GM21723 (cell line): Measurements from ENCODE around the gene ANKRD34C.
"Not testable (repeated sequence)": the region's sequence is repeated elsewhere in the genome, so short reads cannot be mapped to it uniquely, and the experiment has no call there.

Experiments used
- ATAC-seq: cut with Tn5 transposase; IDR thresholded peaks from one replicate; pipeline ENCODE4 v1.9.1; 2021; ENCODE audit warnings: mild to moderate bottlenecking, moderate library complexity; ENCODE audit not compliant: unreplicated experiment

ANKRD34C gene

DNA sequence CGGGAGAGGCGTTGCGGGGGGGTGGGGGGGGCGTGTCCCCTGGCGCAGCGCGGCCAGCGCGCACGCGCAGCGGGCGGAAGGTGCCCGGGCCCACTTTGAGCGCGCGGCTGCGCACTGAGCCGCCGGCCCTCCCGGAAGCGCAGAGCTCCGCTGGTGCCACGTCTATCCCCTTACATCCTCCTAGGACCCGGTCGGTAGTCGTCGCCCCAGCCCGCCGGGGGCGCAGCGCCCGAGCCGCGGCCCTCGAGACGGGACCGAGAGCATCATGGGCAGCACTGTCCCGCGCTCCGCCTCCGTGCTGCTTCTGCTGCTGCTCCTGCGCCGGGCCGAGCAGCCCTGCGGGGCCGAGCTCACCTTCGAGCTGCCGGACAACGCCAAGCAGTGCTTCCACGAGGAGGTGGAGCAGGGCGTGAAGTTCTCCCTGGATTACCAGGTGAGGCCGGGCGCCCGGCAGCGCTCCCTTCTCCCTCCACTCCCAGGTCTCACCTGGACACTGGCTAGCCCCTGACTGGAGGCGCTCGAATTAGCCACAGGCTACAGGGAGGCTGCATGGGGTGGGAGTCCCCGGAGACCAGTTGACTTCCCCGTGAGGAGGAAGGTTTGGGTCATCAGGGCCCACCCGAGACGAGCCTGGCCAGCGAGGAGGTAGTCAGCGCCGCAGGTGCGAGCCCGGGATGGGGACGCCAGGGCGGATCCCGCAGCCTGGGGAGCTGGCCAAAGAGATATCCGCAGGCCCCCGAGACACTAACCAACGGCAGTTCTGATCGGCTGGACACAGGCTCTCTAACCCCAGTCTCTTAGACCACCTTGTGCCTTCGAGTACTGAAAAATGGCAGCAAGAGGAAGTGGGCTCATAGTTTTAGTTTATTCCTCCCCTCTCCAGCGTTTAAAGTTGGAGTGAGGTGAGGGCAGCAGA is 28.7 kb downstream of the ANKRD34C start, which contains the start of gene TMED3:
Gene TMED3, plus strand, starts transcription at position 128 of the 916 bp plus-strand sequence. Its CDS starts 138 bp downstream, at position 266.
- peak; percentile 91 for ATAC-seq

DNA sequence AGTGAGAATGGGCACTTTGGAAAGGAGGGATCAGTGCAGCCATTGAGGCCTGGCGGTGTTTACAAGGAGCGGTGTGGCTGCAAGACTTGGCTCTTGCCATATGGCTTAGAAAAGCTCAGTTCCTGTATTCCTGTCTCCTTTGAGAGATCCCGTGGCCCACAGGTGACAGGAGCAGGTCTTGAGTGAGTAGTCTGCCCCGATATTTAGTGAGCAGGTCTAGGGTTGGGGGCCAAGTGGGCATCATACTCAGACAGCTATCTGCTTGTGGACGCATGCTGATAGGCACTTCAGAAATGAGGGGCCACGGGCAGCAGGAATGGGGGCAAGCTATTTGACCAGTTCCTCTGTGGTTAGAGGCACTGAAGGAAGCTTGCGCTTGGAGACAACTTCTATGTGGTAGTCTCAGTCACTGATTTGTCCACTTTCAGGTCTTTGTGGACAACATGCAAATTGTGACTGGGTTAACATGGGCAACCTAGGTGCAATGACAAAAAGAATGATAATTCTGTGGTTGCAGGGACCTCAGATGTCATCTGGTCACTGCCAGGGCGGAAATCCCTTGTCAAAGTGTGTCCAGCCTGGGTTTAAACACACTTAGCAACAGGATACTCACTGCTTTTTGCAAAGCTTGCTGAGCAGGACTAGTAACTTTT is 29.5 kb downstream of the ANKRD34C start:
- no peak for ATAC-seq

DNA sequence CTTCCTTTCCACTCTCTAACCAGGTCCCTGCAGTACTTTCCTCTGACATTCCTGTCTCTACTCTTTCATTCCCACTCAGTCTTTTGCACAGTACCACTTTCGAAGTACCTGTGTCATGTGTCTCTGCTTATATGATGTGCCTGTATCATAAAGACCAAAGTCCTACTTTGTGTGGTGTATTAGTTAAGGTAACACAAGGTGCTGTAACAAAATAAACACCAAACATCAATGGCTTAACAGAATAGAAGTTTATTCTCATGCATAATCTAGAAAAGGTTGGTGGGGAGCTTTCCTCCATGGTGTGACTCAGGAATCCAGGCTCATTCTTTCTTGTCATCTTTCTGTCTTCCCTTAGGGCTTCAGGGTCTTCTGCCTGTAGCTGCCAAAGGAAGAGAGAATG is 31.7 kb downstream of the ANKRD34C start:
- no peak for ATAC-seq

DNA sequence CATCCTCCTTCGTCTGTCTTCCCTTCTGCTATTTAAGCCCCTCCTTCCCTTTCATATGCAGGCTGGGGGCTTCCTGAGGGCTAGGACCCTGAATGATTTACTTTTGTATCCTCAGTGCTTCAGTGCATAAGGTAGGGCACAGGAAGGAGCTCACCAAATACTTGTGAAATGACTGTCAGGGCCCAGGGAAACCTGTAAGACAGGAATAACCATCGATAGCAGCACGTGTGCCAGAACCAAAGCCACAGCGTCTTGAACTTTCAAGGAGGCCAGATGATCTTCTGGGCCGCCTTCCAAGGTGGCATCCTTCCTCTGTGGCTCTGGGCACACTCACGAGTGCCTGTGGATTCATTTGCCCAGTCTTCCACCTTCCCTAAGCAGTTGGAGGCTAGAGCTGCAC is 32.3 kb downstream of the ANKRD34C start:
- no peak for ATAC-seq

DNA sequence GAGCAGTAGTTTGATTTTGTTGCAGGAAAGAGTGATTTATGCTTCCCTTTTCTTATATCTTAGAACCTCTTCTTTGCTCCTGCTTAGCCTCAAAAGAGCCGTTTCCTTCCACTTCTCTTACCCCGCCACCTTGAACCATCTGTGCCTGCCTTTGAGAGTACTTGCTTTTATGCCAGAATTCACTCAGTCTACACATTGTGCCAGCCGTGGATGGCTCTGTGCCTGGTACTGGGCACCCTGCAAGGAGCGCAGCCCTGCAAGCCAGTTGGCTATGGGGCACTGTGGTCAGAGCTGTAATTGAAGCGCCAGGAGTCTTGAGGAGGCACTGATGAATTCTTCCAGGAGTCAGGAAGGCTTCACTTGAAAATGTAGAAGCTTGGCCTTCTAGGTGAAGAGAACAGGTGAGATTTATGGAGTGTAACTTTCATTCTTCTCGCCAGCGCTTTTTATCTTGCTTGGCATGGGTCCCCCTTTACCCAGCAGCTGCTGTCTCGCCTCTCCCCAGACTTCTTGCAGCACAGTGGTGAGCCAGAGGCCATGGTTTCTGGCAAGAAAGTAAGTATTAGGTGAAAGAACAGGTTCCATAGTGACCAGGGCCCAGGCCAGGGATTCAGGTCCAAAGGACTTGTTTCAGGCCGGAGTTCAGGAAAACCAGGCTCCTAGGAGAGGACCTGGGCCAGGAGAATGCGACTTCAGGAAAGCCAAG is 33.3 kb downstream of the ANKRD34C start:
- no peak for ATAC-seq

DNA sequence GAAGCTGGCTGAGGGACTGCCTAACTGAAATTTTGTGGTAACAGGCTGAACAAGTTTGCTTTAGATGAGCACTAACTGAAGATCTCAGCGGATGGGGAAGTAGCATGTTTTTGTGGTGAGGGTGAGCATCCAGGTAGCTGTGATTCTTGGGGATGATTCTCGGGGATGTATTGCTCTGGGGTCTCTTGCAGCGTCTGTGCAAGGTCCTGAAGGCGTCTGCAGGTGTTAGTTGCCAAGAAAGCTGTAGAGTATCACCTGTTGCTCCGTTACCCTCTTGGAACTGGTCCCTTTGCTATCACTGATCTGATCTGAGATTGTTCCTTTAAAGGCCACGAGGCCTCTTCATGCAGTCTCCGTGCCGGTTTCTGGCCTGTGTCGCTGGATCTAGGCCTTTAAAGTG is 34.3 kb downstream of the ANKRD34C start:
- ATAC-seq = no peak

DNA sequence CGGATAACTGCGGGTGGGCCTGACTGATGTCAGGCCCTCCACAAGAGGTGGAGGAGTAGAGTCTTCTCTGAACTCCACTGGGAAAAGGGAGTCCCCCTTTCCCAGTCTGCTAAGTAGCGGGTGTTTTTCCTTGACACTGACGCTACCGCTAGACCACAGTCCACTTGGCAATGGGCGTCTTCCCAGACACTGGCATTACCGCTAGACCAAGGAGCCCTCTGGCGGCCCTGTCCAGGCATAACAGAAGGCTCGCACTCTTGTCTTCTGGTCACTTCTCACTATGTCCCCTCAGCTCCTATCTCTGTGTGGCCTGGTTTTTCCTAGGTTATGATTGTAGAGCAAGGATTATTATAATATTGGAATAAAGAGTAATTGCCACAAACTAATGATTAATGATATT is 37.5 kb downstream of the ANKRD34C start:
- not testable (repeated sequence) for ATAC-seq

DNA sequence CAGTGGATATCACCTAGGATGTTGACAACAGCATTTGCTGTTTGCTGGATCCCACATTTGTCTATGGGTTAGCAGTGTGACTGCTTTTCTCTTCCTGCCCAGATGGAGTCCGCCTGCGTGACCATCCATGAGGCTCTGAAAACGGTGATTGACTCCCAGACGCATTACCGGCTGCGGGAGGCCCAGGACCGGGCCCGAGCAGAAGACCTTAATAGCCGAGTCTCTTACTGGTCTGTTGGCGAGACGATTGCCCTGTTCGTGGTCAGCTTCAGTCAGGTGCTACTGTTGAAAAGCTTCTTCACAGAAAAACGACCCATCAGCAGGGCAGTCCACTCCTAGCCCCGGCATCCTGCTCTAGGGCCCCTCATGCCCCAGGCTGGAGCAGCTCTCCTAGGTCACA is 39.4 kb downstream of the ANKRD34C start:
- no peak for ATAC-seq

DNA sequence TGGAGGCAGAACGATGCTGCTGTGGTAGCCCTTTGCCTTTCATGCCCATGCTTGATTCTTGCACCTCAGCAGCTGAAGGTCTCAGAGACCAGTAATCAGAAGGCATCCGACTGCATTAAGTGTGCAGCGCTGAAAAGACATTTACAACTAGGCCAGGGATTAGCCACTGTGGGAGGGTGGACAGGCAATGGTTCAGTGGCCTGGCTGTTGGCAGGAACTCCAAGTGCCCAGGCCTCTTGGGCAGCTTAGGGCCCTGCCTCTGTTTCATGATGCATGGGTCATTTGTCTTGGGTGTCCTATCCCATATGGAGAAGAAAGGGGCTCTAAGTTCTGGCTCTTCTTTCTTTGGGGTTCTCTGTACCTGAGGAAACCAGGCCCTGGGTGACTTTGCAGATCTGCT is 39.8 kb downstream of the ANKRD34C start:
- ATAC-seq = no peak

DNA sequence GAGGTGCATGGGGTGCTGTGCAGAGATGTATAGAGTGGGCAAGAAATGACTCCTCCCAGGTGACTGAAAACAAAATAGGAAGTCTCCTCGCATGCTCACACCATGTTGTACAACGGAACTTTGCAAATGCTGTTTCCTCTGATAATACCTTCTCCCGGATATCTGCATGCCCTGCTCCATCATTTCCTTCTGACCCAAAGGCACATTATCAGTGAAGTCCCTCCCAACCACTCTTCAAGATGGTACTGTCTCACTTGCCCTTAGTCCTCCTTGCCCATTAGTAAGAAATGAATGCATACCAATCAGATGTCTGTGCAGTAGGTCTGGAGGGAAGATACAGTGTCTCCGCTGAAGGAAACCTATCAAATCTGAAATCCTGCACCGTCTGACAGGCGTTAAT is 40.4 kb downstream of the ANKRD34C start:
- no peak for ATAC-seq

DNA sequence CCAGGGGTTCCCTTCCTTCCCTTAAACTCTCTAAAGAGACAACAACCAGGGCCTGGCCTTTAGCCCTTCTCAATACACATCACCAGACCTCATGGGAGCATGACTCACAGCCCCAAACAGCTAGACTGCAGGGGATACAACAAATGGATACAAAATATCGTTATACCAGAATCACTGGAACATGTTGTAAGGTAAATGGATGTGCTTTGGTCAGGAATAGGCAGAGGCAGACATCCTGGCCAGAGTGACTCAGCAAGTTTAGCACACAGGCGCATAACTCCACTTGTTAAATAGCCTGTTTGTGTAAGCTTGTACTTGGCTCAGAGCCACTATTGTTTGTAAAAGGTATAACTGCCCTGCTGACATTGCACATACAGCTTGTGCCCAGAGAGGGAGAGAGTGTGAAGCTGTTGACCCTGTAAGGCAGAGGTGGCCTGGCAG is 46.7 kb downstream of the ANKRD34C start:
- no peak for ATAC-seq
